ENCODE results near the gene TSPAN18.

The TSPAN18 gene

GRCh38 chr11:44711113-44711786, 15.5 kb upstream of the TSPAN18 start:
- DNase-seq = no peak

GRCh38 chr11:44711787-44712608, 14.8 kb upstream of the TSPAN18 start:
- DNase-seq = no peak

GRCh38 chr11:44713022-44713421, 13.7 kb upstream of the TSPAN18 start:
- DNase-seq = no peak

DNA sequence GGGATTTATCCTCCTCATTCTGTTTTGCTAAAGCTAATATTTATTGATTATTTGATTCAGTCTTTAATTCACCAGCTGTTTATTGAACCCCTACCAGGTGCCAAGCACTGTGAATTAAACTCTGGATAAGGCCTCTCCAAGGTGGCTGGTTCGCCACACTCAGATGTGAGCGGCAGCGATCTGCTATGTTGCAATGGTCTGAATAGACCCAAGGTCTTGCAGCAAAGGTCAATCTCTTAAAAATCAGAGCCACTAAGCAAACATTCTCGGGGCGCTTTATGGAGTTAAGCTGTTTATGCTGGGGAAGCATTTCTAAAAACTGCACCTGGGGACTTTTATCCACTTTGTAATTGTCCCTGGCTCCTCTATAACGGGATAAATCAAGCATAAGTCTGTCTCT, 10.5 kb upstream of the TSPAN18 start:
- DNase-seq = no peak

GRCh38 chr11:44718057-44718456, 8.7 kb upstream of the TSPAN18 start:
- no peak for DNase-seq

DNA sequence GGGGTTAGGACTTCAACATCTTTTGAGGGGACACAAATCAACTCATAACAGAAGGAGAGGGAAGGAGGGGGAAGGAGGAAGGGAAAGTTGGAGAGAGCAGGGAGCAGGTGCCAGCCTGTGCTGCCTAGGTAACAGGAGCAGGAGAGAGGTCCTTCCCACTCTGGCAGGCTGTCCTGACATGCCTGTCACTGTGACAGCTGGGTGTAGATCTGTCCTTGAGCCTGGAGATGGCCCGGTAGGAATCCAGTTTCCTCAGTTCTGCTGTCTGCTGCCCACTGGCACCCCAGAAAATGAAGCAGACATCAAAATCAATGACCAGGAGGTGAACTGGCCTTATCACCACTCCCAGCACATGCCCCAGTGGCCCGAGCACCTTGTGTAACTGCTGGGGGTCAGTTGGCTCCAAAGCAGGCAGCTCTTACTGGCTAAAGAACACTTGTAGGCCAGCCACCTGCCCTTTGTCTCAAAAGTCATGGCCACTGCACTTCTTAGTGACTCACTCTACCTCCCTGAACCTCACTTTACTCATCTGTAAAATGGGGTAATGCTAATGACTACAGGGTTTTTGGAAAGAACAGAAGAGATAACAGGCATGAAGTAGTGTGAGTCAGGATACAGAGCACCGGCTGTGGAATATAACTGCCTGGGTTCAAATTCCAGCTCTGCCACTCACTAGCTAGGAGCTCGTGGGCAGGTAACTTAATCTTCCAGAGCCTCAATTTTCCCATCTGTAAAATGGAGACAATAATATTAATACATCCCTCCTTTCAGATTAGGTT, 8.0 kb upstream of the TSPAN18 start:
- no peak for DNase-seq

DNA sequence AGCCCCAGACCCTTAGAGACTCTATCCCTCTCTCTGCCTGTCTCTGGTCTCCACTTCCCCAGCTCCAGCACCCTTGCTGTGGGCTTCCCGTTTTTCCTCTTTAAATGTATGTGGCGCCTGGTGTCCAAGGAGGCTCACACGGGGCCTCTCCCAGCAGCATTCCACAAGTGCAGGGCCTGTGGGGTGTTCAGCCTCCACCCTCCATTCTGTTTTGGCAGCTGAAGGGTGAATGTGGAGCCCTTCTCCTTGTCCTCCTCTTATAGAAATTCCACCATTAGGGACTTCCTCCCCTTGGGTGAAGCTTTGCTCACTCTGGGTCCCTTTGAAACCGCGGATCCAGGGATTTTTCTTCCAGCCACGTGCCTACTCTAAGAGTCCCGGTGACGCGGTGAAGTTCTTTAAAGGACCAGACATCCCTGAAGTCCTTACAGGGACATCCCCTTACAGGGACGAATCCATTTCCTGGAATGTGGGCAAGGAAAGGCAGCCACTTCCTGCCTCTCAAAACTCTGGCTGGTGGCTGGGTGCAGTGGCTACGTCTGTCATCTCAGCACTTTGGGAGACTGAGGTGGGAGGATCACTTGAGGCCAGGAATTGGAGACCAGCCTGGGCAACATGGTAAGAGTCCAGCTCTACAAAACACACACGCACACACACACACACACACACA, 1.6 kb upstream of the TSPAN18 start:
- no peak for DNase-seq

DNA sequence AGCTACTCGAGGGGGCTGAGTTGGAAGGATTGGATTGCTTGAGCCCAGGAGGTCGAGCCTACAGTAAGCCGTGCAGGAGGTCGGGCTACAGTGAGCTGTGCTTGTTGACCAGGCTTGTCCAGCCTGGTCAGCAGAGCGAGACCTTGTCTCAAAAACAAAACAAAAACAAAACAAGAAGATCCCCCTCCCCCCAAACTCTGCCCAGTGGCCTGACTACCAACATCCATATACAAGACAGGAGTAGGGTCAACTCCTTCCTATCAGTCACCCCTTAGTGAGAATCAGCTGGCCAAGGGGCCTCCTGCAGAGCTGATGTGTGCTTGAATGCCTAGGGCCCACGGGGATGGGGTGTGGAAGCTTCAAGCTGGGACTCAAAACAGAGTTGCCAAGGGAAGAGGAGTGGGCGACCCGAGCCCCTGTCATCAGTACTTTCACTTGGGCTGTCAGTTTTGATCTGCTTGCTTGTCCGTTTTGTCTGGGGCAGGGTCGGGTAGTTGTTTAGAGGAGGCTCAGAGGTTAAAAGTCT, 942 bp upstream of the TSPAN18 start:
- no peak for DNase-seq

DNA sequence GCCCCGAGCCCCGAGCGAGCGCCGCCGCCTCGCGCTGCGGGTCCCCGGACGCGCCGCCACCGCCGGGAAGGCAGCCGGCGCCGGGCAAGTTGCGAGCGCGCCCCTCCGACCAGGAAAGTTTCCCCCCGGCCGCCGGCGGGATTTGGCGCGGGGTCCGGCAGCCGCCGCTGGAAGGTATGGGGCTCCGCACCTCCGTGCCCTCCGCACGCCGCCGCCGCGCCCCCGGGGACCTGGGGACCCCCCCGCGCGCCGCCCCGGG, 281 bp downstream of the TSPAN18 start:
- no peak for DNase-seq

- peak; percentile 64 to 79 (median 72) for DNase-seq
These were observed 868 bp downstream of the TSPAN18 start for GRCh38 chr11:44727373-44728287.

GRCh38 chr11:44728491-44728910, 1.7 kb downstream of the TSPAN18 start:
- DNase-seq = no peak

GRCh38 chr11:44729063-44729462, 2.3 kb downstream of the TSPAN18 start:
- DNase-seq = no peak

GRCh38 chr11:44729713-44730112, 3.0 kb downstream of the TSPAN18 start:
- DNase-seq = no peak

GRCh38 chr11:44730775-44731174, 4.0 kb downstream of the TSPAN18 start:
- DNase-seq = no peak

DNA sequence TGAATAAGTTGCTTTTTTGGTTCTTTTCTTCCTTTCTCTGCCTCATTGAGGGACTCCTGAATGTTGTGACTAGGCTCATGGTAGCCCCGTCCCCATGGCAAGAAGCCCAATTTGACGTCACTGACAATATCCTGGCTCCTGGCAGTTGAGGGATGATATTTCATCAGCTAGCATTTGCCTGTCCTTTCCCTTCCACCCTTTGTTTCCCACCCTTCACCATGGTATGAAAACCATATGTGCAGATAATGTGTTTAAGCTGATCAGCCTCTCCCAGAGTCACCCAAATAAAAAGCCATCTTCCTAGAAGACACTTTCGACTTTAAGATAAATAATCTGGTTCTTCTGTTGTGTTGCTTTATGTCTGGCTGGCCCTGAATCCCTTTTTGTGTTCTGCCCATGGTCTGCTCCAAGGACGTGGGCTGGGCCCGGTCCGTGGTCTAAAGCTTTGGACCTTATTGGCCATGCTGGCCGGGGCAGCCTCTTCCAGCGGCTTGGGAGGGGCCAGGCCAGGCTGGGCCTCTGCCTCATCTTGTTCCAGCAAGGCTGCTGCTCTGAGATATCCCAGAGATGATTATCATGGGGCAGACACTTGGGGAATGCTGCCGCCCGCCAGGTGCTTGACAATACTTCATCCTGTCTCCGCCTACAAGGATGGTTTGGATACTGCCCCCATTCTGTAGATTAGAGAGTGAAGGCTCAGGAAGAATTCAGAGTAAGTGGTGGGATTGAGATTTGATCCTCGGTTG, 5.1 kb downstream of the TSPAN18 start:
- no peak for DNase-seq

- DNase-seq = no peak
These were observed 5.8 kb downstream of the TSPAN18 start for GRCh38 chr11:44732564-44732963.

DNA sequence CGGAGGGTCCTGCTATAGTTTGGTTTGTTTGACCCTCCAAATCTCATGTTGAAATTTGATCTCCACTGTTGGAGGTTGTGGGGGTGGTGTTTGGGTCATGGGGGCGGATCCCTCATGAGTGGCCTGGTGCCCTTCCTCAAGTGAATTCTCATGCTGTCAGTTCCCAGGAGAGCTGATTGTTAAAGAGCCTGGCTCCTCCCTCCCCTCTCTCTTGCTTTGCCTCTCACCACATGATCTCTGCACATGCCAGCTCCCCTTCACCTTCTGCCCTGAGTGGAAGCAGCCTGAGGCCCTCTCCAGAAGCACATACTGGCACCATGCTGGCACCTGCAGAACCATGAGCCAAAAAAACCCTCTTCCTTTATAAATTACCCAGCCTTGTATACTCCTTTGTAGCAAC, 7.1 kb downstream of the TSPAN18 start:
- DNase-seq = no peak

DNA sequence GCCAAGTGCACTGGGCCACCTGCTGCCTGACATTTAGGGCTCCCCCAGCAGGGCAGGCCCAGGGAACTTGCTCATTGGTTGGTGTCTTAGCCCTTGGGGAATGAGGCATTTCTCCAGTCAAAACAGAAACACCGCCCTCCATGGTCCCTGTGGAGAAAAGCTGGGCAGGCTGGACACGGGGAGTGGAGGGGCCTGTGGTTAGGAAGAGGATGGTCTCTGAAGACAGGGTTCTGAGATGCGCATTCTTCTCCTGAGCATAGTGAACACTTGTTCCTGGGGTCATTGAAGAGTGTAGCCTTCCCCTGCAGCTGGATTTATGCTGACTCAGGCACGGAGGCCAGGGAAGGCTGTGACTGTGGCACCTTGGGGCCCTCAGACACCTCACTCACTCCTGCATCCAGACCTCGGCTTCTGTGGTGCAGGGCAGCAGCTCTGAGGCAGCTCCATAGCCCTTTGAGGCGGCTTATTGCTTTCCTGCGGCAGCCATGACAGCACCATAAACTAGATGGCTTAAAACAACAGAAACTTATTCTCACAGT, 8.2 kb downstream of the TSPAN18 start:
- no peak for DNase-seq

GRCh38 chr11:44736791-44737190, 10.0 kb downstream of the TSPAN18 start:
- DNase-seq = no peak

- DNase-seq = no peak
These were observed 10.7 kb downstream of the TSPAN18 start for GRCh38 chr11:44737245-44738085.

Data from T-helper 1 cell (primary cell).